Neural progenitor cell (in vitro differentiated cells): ENCODE data around the gene PRUNE1.

Experiments used
- EZH2 ChIP-seq: fragments of 200-600 bp; sonication (generic); IDR thresholded peaks from 2 replicates; pipeline ENCODE4 v1.6.1; 2017; ENCODE audit warnings: antibody characterized with exemption, mild to moderate bottlenecking, moderate library complexity
- EZH2phosphoT487 ChIP-seq: fragments of 200-600 bp; sonication (generic); IDR thresholded peaks from 2 replicates; pipeline ENCODE4 v1.6.1; 2017; ENCODE audit warnings: antibody characterized with exemption
- TF ChIP-seq, protein P1 (sequence below): fragments of 200-600 bp; sonication (generic); IDR thresholded peaks from 2 replicates; pipeline ENCODE4 v1.5.1; 2017; ENCODE audit warnings: antibody characterized with exemption, mild to moderate bottlenecking

- TF ChIP-seq, protein P1, sequence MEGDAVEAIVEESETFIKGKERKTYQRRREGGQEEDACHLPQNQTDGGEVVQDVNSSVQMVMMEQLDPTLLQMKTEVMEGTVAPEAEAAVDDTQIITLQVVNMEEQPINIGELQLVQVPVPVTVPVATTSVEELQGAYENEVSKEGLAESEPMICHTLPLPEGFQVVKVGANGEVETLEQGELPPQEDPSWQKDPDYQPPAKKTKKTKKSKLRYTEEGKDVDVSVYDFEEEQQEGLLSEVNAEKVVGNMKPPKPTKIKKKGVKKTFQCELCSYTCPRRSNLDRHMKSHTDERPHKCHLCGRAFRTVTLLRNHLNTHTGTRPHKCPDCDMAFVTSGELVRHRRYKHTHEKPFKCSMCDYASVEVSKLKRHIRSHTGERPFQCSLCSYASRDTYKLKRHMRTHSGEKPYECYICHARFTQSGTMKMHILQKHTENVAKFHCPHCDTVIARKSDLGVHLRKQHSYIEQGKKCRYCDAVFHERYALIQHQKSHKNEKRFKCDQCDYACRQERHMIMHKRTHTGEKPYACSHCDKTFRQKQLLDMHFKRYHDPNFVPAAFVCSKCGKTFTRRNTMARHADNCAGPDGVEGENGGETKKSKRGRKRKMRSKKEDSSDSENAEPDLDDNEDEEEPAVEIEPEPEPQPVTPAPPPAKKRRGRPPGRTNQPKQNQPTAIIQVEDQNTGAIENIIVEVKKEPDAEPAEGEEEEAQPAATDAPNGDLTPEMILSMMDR, result no peak
- TF ChIP-seq EZH2phosphoT487 (no peak), EZH2 (no peak)
Measured at GRCh38 chr1:150967936-150968335, 40.3 kb upstream of the PRUNE1 start.
